K562 (cell line): ENCODE results near the gene DYNLT3. TPM values are rescaled to one million over a fixed set of nuclear protein-coding genes. Genes with fewer than 3 reads are reported as not detected.

ENCODE experiments used
- ATF7 ChIP-seq: fragments of 450-650 bp; IDR thresholded peaks from 2 replicates; pipeline ENCODE4 v1.7.1; 2014; ENCODE audit warnings: mild to moderate bottlenecking, moderate library complexity
- CEBPG ChIP-seq, 3 experiments: fragments of 200-800 bp in 1 of 3; sonication (Bioruptor generic) in 1 of 3; sonication (generic) in 1 of 3; formaldehyde crosslinking in 1 of 3; IDR thresholded peaks in 2 of 3; conservative IDR thresholded peaks in 1 of 3; 2 replicates each; pipeline versions ENCODE4 v1.6.1 to v1.8.0; 2016 to 2022; ENCODE audit warnings: missing compliant biosample characterization in 2 of 3, missing genetic modification characterization in 2 of 3, mild to moderate bottlenecking in 1 of 3, missing genetic modification reagents in 1 of 3
- MGA ChIP-seq: fragments of 450-650 bp; IDR thresholded peaks from 2 replicates; pipeline ENCODE4 v1.6.1; 2016; ENCODE audit warnings: mild to moderate bottlenecking, moderate library complexity
- ZBTB40 ChIP-seq, 2 experiments: fragments of 450-650 bp in 1 of 2; sonication (generic) in 1 of 2; formaldehyde crosslinking in 1 of 2; IDR thresholded peaks; 2 replicates each; pipeline versions ENCODE4 v1.7.1 to v1.9.0; 2016 to 2022; ENCODE audit warnings: inconsistent platforms in 1 of 2, mild to moderate bottlenecking in 1 of 2, missing genetic modification reagents in 1 of 2
- polyA plus RNA-seq, 8 experiments: library from polyadenylated mRNA; depleted of rRNA in 4 of 8; stranded (reverse) in 5 of 8; unstranded in 3 of 8; fragments of >200 nt; fragmentation: Nextera tagmentation in 2 of 8; fragmentation: Illumina TruSeq in 1 of 8; extraction: Ambion mirVana in 2 of 8; extraction: Trizol in 1 of 8; gene quantifications; 2 replicates each; pipeline versions ENCODE4 v1.2.1 to v1.2.3, GENCODE V29; 2011 to 2014; ENCODE audit warnings: inconsistent platforms in 1 of 8, missing spikeins in 1 of 8
- total RNA-seq, 7 experiments: library from RNA; depleted of rRNA in 6 of 7; stranded (reverse); fragments of >200 nt in 6 of 7; fragmentation: Illumina TruSeq in 2 of 7; extraction: Trizol in 2 of 7; gene quantifications; 2 replicates each; pipeline versions ENCODE4 v1.2.1 to v1.2.3, GENCODE V29; 2011 to 2021; ENCODE audit warnings: low replicate concordance in 1 of 7

The DYNLT3 gene
- total and polyA plus RNA-seq, 9 of the 15 experiments (the other 6 are each of a cell fraction or from before 2014, with no cell fraction given) = 4.5 to 17.5 (median 8.3) TPM

GRCh38 chrX:37846934-37847732, at the start of gene DYNLT3 (continued):
- TF ChIP-seq MGA (peak; percentile 59; the same call in 1 of the 2 replicates), CEBPG (CRISPR knock-in tag; IDR thresholded peaks at IDR 0.05) (0 out of 2 replicates have a peak, but pooled peaks have one; percentile 30), CEBPG (tag; conservative IDR thresholded peaks at IDR 0.05 in 1 of 2, IDR thresholded peaks at IDR 0.05 in 1 of 2) (no peak), ATF7 (peak; percentile 65), ZBTB40 (IDR thresholded peaks at IDR 0.05) (no peak), ZBTB40 (CRISPR knock-in tag; IDR thresholded peaks at IDR 0.05) (no peak)
